HL-60 (cell line): ENCODE data around the gene P2RX1.

Experiments used
- DNase-seq, 2 experiments: peaks; one replicate each; pipeline ENCODE4 v3.0.0-alpha.2; 2010 to 2020; ENCODE audit warnings: low read depth in 1 of 2, low spot score in 1 of 2
- H3K27ac ChIP-seq: fragments of 250-450 bp; sonication (Bioruptor Pico); replicated peaks from 2 replicates; pipeline ENCODE4 v1.5.1; 2020; ENCODE audit warnings: mild to moderate bottlenecking, moderate library complexity
- H3K27me3 ChIP-seq: fragments of 250-450 bp; sonication (Bioruptor Pico); 2 replicates; pipeline ENCODE4 v1.5.1; 2021; ENCODE audit warnings: mild to moderate bottlenecking, moderate library complexity; ENCODE audit not compliant: insufficient read depth, poor library complexity, severe bottlenecking
- H3K4me3 ChIP-seq: replicated peaks from 2 replicates; pipeline ENCODE4 v1.5.1; 2011; ENCODE audit warnings: mild to moderate bottlenecking, control low read depth, low read length; ENCODE audit not compliant: insufficient read depth
- GABPA ChIP-seq: IDR thresholded peaks from 2 replicates; pipeline ENCODE4 v1.6.1; 2012; ENCODE audit warnings: low read depth
- POLR2AphosphoS5 ChIP-seq: IDR thresholded peaks from 2 replicates; pipeline ENCODE4 v1.6.1; 2012; ENCODE audit warnings: low read depth
- SPI1 ChIP-seq: IDR thresholded peaks from 2 replicates; pipeline ENCODE4 v1.6.1; 2012; ENCODE audit warnings: low read depth, mild to moderate bottlenecking, borderline replicate concordance
- TF ChIP-seq, protein P1 (sequence below): IDR thresholded peaks from 2 replicates; pipeline ENCODE4 v1.6.1; 2012; ENCODE audit warnings: low read depth; ENCODE audit not compliant: insufficient replicate concordance
- TF ChIP-seq, protein P2 (sequence below): IDR thresholded peaks from one replicate; pipeline ENCODE4 v1.5.1; 2011; ENCODE audit warnings: low read length, control low read depth, inconsistent platforms; ENCODE audit not compliant: insufficient read depth

Gene P2RX1

DNA sequence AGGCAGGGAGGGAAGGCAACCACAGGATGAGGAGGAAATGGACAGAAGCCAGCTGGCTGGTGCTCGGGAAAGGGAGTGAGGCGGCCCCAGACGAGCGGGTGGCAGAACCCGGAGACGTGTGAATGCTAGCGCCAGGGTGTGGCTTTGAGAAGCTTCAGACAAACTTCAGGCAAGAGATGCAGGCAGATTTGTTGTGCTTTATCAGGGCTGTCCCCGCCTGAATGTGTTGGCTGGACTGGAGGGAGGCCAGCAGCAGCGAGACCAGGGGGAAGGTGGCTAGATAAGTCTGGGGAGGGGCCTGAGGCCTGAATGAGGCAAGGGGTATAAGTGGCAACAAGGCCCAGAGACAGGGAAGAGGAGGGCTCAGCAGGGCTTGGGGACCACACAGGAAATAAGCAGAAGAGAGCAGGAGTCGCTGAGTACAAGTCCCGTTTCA is 45.4 kb downstream of the P2RX1 start:
- TF ChIP-seq, protein P1, sequence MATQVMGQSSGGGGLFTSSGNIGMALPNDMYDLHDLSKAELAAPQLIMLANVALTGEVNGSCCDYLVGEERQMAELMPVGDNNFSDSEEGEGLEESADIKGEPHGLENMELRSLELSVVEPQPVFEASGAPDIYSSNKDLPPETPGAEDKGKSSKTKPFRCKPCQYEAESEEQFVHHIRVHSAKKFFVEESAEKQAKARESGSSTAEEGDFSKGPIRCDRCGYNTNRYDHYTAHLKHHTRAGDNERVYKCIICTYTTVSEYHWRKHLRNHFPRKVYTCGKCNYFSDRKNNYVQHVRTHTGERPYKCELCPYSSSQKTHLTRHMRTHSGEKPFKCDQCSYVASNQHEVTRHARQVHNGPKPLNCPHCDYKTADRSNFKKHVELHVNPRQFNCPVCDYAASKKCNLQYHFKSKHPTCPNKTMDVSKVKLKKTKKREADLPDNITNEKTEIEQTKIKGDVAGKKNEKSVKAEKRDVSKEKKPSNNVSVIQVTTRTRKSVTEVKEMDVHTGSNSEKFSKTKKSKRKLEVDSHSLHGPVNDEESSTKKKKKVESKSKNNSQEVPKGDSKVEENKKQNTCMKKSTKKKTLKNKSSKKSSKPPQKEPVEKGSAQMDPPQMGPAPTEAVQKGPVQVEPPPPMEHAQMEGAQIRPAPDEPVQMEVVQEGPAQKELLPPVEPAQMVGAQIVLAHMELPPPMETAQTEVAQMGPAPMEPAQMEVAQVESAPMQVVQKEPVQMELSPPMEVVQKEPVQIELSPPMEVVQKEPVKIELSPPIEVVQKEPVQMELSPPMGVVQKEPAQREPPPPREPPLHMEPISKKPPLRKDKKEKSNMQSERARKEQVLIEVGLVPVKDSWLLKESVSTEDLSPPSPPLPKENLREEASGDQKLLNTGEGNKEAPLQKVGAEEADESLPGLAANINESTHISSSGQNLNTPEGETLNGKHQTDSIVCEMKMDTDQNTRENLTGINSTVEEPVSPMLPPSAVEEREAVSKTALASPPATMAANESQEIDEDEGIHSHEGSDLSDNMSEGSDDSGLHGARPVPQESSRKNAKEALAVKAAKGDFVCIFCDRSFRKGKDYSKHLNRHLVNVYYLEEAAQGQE = no peak
- TF ChIP-seq GABPA (no peak), POLR2AphosphoS5 (no peak), SPI1 (no peak)
- TF ChIP-seq, protein P2, sequence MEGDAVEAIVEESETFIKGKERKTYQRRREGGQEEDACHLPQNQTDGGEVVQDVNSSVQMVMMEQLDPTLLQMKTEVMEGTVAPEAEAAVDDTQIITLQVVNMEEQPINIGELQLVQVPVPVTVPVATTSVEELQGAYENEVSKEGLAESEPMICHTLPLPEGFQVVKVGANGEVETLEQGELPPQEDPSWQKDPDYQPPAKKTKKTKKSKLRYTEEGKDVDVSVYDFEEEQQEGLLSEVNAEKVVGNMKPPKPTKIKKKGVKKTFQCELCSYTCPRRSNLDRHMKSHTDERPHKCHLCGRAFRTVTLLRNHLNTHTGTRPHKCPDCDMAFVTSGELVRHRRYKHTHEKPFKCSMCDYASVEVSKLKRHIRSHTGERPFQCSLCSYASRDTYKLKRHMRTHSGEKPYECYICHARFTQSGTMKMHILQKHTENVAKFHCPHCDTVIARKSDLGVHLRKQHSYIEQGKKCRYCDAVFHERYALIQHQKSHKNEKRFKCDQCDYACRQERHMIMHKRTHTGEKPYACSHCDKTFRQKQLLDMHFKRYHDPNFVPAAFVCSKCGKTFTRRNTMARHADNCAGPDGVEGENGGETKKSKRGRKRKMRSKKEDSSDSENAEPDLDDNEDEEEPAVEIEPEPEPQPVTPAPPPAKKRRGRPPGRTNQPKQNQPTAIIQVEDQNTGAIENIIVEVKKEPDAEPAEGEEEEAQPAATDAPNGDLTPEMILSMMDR = no peak
- no peak overlapping the region for H3K4me3 ChIP-seq
- DNase-seq = no peak
- no peak overlapping the region for H3K27ac ChIP-seq
- no peaks in the 10 kb centered on the region for H3K27me3 ChIP-seq

DNA sequence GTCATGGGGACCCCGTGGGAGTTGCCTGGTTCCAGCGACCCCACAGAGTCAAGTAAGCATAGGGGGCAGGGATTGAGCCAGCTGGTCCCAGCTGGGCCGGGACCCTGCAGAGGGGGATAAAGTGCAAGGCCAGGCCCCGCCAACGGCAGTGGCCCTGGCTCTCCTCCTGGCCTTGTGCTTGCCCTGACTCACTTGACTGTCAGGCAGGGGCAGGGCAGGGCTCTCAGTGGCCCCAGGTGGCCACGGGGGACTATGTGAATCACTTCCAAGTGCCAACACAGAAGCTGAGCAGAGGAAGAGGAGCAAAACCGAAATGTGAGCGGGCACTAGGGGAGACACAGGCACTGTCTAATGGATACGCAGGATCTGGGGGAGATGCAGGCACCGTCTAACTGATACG is 48.7 kb downstream of the P2RX1 start:
- TF ChIP-seq SPI1 = no peak
- TF ChIP-seq, protein P1 = no peak
- no peak for TF ChIP-seq GABPA
- Histone ChIP-seq H3K27me3 (no peaks in the 10 kb centered on the region), H3K4me3 (no peak overlapping the region), H3K27ac (no peak overlapping the region)
- DNase-seq = no peak

DNA sequence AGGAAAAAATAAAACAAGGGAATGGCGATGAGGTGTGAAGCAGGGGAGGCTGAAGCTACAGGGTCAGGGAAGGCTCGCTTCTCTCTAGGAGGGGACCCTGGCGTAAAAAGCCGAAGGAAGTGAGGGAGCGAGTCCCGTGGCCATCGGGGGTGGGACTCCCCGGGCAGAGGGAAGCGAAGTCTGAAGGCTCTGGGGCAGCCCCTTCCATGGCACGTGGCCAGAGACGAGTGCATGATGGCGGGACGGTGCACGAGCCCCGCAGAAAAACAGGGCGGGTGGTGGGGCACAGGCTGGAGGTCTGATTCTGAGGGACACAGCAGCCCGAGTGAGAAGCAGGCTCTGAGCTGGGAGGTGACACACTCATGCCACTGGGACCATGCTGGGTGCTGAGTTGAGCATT is 49.2 kb downstream of the P2RX1 start:
- Histone ChIP-seq H3K27ac (no peak overlapping the region), H3K27me3 (no peaks in the 10 kb centered on the region), H3K4me3 (no peak overlapping the region)
- TF ChIP-seq POLR2AphosphoS5 (no peak), SPI1 (no peak), GABPA (no peak)
- TF ChIP-seq, protein P1 = no peak
- TF ChIP-seq, protein P2 = no peak
- no peak for DNase-seq
